Daoy (cell line): ENCODE measurements around the gene AOPEP. TPM values are rescaled to one million over a fixed set of nuclear protein-coding genes. Genes with fewer than 3 reads are reported as not detected.

ENCODE experiments used
- DNase-seq: peaks from one replicate; pipeline ENCODE4 v3.0.0-alpha.2; 2015; ENCODE audit warnings: low read depth
- total RNA-seq: library from RNA; depleted of rRNA; stranded (reverse); fragments of >200 nt; shearing (Covaris generic); gene quantifications from 2 replicates; pipeline ENCODE4 v1.2.3, GENCODE V29; 2014

Gene AOPEP
- total RNA-seq, 1 experiment from 2014 or later: 37.8 TPM

GRCh38 chr9:95058121-95058785 lies 331.8 kb downstream of the AOPEP start:
- no peak for DNase-seq

DNA sequence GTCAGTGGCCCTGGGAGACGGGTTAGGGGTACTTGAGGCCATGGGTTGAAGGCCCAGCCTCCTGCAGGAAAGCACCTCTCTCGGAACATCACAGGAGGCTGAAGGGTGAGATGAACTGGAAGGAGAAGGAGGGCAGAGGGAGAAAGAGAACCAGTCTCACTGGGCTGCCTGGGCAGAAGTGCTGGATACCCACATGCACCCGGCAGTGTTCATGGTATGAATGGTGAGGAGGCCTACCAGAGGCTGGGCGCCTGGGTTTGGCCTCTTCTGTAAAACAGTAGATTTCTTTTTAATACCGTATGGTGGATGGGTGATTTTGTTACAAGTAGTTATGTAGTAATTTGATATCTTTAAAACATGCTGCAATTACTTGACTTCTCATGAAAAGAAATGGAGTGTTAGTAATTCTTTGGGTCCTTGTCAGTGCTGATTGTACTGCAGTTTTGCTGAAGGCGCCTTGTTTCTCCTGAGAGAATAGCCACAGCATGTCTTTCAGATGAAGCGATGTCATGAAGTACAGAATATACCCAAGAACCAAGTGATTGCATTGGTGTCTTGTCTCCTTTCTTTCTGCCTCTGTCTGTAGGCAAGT lies 332.4 kb downstream of the AOPEP start:
- DNase-seq: no peak

DNA sequence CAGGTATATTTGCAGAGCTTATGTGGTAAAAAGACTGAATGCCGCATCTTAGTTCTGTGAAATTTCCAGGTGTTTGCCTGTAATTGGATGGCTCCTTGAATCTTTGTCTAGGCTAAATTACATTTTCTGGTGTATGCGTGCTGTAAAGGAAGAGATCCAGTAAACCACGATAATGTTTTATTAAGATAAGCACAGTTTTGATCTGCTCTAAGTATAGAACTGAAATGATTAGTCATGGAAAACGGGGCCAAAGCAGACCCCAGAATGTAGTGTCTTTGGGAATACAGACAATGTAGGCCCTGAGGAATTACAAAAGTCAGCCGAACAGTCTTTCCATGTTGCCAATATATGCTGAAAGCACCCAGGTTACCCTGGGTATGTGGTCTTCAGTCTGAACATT lies 333.7 kb downstream of the AOPEP start:
- no peak for DNase-seq

DNA sequence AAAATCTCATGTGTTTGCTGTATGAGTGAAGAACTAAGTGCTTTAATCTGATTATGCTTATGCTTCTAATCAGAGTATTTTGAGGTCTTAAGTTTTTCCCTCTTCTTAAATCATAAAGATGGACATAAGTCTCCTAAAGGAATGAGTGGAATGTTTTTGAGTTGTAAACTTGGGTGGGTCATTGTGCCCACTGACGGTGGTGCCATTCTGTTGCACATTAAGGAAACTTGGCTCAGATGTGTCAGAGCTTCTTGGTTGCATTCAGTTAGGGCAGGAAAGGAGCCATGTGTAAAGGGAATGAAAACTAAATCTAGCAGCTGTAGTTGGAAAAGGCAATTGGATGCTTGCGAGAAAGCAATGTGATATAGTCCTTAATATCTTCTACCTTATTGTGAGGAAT lies 334.4 kb downstream of the AOPEP start:
- no peak for DNase-seq

DNA sequence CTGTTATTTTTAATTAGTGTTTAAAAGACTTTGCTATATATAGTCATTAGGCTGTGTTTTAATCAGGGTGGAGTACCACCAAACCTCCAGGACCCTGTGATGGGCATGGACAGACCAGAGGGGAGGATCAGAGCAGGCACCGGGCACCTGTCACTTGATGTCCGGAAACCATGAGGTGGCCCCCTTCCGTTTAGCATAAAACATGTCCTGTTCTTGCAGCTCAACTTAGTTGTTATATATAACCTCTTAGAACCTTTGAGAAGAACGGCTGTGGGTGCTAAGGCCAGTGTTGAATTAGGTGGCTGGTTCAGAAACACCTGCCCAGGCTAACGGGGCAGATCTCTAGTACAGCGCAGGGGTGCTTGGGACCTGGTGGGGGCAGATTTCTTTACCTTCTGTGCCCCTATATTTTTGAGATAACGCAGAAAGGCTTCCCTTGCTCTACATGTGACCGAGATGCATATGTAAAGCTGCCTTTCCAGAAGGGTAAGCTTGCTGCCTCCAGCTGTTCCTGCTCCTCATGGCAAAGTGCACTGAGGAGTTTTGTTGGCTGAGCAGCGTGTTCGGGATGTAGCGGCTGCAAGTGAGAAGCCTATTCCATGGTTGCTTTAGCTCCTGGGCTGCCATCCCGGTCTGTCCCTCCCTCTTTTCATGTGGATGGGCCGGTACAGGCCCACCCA lies 335.6 kb downstream of the AOPEP start:
- no peak for DNase-seq

GRCh38 chr9:95062596-95063065 lies 336.1 kb downstream of the AOPEP start:
- DNase-seq: no peak

GRCh38 chr9:95063300-95063699 lies 336.8 kb downstream of the AOPEP start:
- no peak for DNase-seq

DNA sequence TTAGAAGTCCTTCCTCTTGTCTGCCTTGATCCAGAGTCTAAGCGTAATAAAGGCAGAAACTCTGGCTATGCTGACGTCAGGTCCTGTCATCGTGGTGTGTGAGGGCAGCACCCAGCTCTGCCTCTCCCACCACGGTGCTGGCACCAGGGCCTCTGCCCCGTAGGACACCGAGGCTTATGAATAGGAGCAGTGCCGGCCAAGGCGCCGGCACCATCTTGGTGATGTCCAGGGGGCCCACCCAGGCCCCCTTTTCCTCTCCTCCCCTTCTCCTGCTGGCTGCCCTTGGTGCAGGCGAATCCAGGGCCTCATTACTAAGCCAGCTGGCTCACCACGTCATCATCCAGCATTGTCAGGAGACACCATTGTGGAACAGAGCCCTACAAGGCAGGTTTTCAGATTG lies 338.7 kb downstream of the AOPEP start:
- no peak for DNase-seq

DNA sequence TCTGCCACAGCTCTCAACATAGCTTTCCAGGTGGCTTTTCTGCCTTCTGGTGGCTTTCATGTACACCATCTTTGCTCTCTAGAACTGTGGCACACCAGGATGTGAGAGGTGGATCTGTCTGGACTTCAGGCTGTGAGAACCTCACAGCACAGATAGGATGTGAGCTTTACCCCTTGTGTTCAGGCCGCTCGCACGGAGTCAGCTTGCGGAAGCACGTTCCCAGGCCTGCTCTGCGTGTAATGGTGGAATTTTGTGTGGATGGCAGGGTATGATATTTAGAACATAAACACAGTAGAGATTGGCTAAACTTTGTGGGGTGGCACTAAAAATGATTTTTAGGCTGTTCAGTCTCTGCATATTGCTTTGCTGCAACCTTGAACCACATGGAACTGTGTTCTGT lies 340.6 kb downstream of the AOPEP start:
- no peak for DNase-seq

DNA sequence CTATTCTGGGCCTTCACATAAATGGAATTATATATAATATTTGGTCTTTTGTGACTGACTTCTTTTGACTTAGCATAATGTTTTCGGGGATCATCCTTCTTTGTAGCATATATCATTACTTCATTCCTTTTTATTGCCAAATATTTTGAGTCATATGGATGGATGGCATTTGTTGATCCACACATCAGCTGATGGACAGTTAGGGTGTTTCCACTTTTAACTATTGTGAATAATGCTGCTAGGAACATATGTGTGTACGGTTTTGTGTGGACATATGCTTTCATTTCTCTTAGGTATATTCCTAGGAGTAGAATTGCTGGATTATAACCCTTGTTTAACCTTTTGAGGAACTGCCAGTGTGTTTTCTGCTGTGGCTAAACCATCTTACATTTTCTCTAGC lies 341.4 kb downstream of the AOPEP start:
- DNase-seq: no peak

- no peak for DNase-seq
Measured at GRCh38 chr9:95070549-95071021, 344.1 kb downstream of the AOPEP start.

DNA sequence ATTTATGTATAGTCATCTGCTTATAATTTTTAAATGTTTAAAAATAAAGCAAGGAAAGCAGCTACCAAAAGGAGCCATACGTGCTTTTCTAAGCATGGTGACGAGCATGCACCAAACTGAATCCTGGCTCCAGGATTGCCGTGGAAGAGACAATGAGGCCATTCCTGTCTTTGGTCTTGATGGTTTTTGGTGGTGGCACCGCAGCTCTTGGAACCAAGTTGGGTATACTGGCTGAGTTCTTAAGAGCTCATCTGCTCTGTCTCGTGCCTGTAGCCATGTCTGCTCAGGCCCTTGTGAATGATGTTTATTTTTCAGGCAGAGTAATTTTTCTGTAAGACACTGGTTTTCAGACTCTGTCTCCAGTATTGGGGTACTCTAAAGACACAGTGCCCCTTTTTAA lies 345.0 kb downstream of the AOPEP start:
- DNase-seq: no peak

DNA sequence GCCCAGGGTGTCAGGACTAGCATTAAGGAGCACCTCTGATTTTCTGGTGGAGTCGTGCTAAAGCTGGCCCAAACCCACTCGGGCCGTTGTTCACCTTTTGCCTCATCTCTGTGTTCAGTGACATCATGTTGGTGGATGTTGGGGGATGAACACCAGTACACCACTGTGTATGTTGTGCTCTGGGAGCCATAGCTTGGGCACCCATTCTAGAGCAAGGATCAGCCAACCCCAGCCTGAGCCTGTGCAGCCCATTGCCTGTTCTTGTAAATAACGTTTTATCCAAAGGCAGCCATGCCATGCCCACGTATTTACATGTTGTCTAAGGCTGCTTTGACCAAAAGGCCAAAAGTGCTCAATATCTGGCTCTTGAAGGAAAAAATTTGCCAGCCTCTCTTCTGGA lies 345.4 kb downstream of the AOPEP start:
- no peak for DNase-seq

- DNase-seq: no peak
Measured at GRCh38 chr9:95073042-95073607, 346.6 kb downstream of the AOPEP start.

DNA sequence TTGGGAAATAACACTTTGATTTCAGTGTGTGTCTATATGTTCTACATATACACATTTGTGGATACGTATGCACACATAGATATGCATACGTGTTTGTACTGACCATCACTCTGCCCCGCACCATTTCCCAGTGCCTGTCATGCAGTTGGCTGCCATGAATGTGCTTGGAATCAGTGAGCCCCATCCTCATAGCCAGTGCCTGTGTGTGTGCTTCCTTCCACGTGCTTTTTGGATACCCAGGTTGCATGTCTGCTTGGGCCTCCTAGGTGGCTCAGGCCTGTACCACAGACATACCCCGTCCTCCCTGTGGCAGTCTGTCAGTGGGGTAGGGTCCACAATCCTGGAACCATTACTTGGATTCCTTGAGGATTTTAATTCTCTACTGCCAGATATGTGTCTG lies 347.4 kb downstream of the AOPEP start:
- DNase-seq: no peak

GRCh38 chr9:95074632-95075031 lies 348.1 kb downstream of the AOPEP start:
- DNase-seq: no peak

- no peak for DNase-seq
Measured at GRCh38 chr9:95075700-95076099, 349.2 kb downstream of the AOPEP start.

- no peak for DNase-seq
Measured at GRCh38 chr9:95076696-95077052, 350.2 kb downstream of the AOPEP start.

GRCh38 chr9:95077053-95077765 lies 350.7 kb downstream of the AOPEP start:
- no peak for DNase-seq

DNA sequence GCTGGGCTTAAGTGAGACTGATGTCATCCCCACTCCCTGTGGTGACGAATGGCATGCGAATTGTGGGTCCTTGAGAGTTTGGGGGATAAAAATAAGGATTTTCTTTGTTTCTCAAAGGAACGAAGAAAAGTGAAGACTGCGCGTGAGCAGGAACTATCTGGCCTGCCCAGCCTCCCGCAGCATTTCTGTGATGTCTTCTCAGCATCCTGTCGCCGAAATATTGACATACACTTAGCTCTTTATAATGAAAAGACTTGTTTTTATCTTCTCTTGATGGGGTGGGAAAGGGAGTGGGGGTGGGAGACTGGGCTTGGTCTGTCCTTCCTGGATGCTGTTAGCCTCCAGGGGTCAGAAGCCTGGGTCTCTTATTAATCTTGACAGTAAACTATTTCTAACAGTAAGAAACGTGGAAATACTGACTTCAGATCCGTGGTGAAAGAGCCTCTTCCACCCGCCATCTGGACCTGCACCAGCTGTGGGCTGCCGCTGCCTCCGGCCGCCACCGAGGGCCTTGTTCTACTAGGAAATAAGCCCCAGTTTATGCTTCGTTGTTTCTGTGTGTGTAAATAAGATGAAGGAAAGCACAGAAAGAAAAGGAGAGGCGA lies 351.4 kb downstream of the AOPEP start:
- no peak for DNase-seq

DNA sequence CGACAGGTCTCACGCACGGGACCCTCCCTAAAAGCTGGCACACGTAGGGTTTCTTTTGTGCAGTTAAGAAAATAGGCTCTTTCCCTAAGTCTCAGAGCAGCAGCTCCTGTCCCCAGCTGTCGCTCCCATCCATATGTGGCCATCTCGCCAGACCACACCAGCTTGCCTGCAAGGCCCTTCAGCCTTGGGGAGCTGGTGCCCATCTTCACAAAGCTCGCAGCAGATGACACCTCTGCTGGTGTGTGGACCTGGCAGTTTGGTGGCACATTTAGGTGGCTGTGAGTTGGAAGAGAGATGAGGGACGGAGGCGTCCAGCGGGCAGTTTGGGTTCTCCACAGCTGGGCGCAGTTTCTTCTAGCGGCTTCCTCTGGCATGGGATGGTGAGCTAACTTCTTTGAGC lies 352.0 kb downstream of the AOPEP start:
- no peak for DNase-seq

DNA sequence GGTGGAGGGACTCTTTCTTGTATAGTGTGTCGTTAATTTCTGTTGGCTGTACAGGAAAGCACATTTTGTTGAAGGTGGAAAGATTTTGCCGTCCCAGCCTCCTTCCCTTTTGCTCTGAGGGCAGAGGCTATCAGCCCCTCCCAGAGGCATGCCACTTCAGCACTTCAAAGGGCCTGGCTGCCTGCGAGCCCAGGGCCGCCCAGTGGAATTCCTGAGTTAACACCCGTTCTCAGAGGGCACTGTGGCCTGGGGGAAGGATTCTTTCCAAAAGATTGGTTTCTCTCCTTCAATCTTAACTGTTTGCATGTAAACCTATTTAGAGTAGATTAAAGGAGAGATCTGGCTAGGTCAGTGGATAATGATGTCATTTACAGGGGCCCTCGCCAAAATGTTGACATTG lies 352.4 kb downstream of the AOPEP start:
- DNase-seq: no peak
